ENCODE data around the gene RWDD3.

Gene RWDD3

GRCh38 chr1:95262913-95263312, 28.9 kb downstream of the RWDD3 start:
- DNase-seq (ENCODE audit: insufficient read length, low spot score), result no peak

GRCh38 chr1:95263450-95263849, 29.4 kb downstream of the RWDD3 start:
- FAIRE-seq (no peak), DNase-seq (ENCODE audit: insufficient read length, low spot score) (no peak)
- no peak for TF ChIP-seq POLR2A (IDR thresholded peaks at IDR 0.05; ENCODE audit: low read depth, low read length)
- TF ChIP-seq SPI1 (IDR thresholded peaks at IDR 0.05; ENCODE audit: low read depth, low read length), result no peak
- TF ChIP-seq PAX5 (IDR thresholded peaks at IDR 0.05; ENCODE audit: insufficient read depth, low read length, severe bottlenecking), result no peak
- no peak for TF ChIP-seq TAF1 (IDR thresholded peaks at IDR 0.05; ENCODE audit: low read depth, low read length)
- TF ChIP-seq POU2F2 (IDR thresholded peaks at IDR 0.05; ENCODE audit: low read depth, low read length), result no peak
- no peak for TF ChIP-seq POLR2AphosphoS5 (IDR thresholded peaks at IDR 0.05; ENCODE audit: low read depth, low read length)

More at GRCh38 chr1:95262913-95263312, 28.9 kb downstream of the RWDD3 start:
- no peak for TF ChIP-seq POU2F2 (IDR thresholded peaks at IDR 0.05; ENCODE audit: low read depth, low read length)
- no peak for TF ChIP-seq POLR2AphosphoS5 (IDR thresholded peaks at IDR 0.05; ENCODE audit: low read depth, low read length)
- no peak for TF ChIP-seq POLR2A (IDR thresholded peaks at IDR 0.05; ENCODE audit: low read depth, low read length)
- TF ChIP-seq SPI1 (IDR thresholded peaks at IDR 0.05; ENCODE audit: low read depth, low read length), result no peak
- TF ChIP-seq PAX5 (IDR thresholded peaks at IDR 0.05; ENCODE audit: insufficient read depth, low read length, severe bottlenecking), result no peak
- no peak for TF ChIP-seq TAF1 (IDR thresholded peaks at IDR 0.05; ENCODE audit: low read depth, low read length)
- FAIRE-seq, result no peak

GRCh38 chr1:95265106-95265505, 31.1 kb downstream of the RWDD3 start:
- no peak for TF ChIP-seq POU2F2 (IDR thresholded peaks at IDR 0.05; ENCODE audit: low read depth, low read length)
- TF ChIP-seq TAF1 (IDR thresholded peaks at IDR 0.05; ENCODE audit: low read depth, low read length), result no peak
- TF ChIP-seq SPI1 (IDR thresholded peaks at IDR 0.05; ENCODE audit: low read depth, low read length), result no peak
- no peak for TF ChIP-seq POLR2AphosphoS5 (IDR thresholded peaks at IDR 0.05; ENCODE audit: low read depth, low read length)
- TF ChIP-seq POLR2A (IDR thresholded peaks at IDR 0.05; ENCODE audit: low read depth, low read length), result no peak
- no peak for TF ChIP-seq PAX5 (IDR thresholded peaks at IDR 0.05; ENCODE audit: insufficient read depth, low read length, severe bottlenecking)
- DNase-seq (ENCODE audit: insufficient read length, low spot score), result no peak
- FAIRE-seq, result no peak

- TF ChIP-seq PAX5 (IDR thresholded peaks at IDR 0.05; ENCODE audit: insufficient read depth, low read length, severe bottlenecking), result no peak
- TF ChIP-seq POLR2AphosphoS5 (IDR thresholded peaks at IDR 0.05; ENCODE audit: low read depth, low read length), result no peak
- no peak for TF ChIP-seq POU2F2 (IDR thresholded peaks at IDR 0.05; ENCODE audit: low read depth, low read length)
- TF ChIP-seq SPI1 (IDR thresholded peaks at IDR 0.05; ENCODE audit: low read depth, low read length), result no peak
- TF ChIP-seq POLR2A (IDR thresholded peaks at IDR 0.05; ENCODE audit: low read depth, low read length), result no peak
- TF ChIP-seq TAF1 (IDR thresholded peaks at IDR 0.05; ENCODE audit: low read depth, low read length), result no peak
- FAIRE-seq, result no peak
Measured at GRCh38 chr1:95276429-95276828, 42.4 kb downstream of the RWDD3 start.

GRCh38 chr1:95278173-95279006, 44.4 kb downstream of the RWDD3 start:
- DNase-seq (ENCODE audit: insufficient read length, low spot score) (no peak), FAIRE-seq (no peak)

More at GRCh38 chr1:95276429-95276828, 42.4 kb downstream of the RWDD3 start:
- DNase-seq (ENCODE audit: insufficient read length, low spot score), result no peak

GRCh38 chr1:95281781-95282517, 47.9 kb downstream of the RWDD3 start:
- no peak for TF ChIP-seq POLR2A (IDR thresholded peaks at IDR 0.05; ENCODE audit: low read depth, low read length)
- TF ChIP-seq POU2F2 (IDR thresholded peaks at IDR 0.05; ENCODE audit: low read depth, low read length), result no peak
- no peak for TF ChIP-seq TAF1 (IDR thresholded peaks at IDR 0.05; ENCODE audit: low read depth, low read length)
- no peak for TF ChIP-seq PAX5 (IDR thresholded peaks at IDR 0.05; ENCODE audit: insufficient read depth, low read length, severe bottlenecking)
- TF ChIP-seq SPI1 (IDR thresholded peaks at IDR 0.05; ENCODE audit: low read depth, low read length), result no peak
- no peak for TF ChIP-seq POLR2AphosphoS5 (IDR thresholded peaks at IDR 0.05; ENCODE audit: low read depth, low read length)
- FAIRE-seq (no peak), DNase-seq (ENCODE audit: insufficient read length, low spot score) (no peak)

More at GRCh38 chr1:95278173-95279006, 44.4 kb downstream of the RWDD3 start:
- TF ChIP-seq SPI1 (IDR thresholded peaks at IDR 0.05; ENCODE audit: low read depth, low read length) (no peak), PAX5 (IDR thresholded peaks at IDR 0.05; ENCODE audit: insufficient read depth, low read length, severe bottlenecking) (no peak), TAF1 (IDR thresholded peaks at IDR 0.05; ENCODE audit: low read depth, low read length) (no peak), POLR2AphosphoS5 (IDR thresholded peaks at IDR 0.05; ENCODE audit: low read depth, low read length) (no peak), POLR2A (IDR thresholded peaks at IDR 0.05; ENCODE audit: low read depth, low read length) (no peak), POU2F2 (IDR thresholded peaks at IDR 0.05; ENCODE audit: low read depth, low read length) (no peak)

GRCh38 chr1:95282518-95282895, 48.5 kb downstream of the RWDD3 start:
- TF ChIP-seq TAF1 (IDR thresholded peaks at IDR 0.05; ENCODE audit: low read depth, low read length), result no peak
- TF ChIP-seq PAX5 (IDR thresholded peaks at IDR 0.05; ENCODE audit: insufficient read depth, low read length, severe bottlenecking), result no peak
- TF ChIP-seq POLR2A (IDR thresholded peaks at IDR 0.05; ENCODE audit: low read depth, low read length), result no peak
- no peak for TF ChIP-seq SPI1 (IDR thresholded peaks at IDR 0.05; ENCODE audit: low read depth, low read length)
- no peak for TF ChIP-seq POLR2AphosphoS5 (IDR thresholded peaks at IDR 0.05; ENCODE audit: low read depth, low read length)
- no peak for TF ChIP-seq POU2F2 (IDR thresholded peaks at IDR 0.05; ENCODE audit: low read depth, low read length)
- FAIRE-seq, result no peak
- DNase-seq (ENCODE audit: insufficient read length, low spot score), result no peak

- TF ChIP-seq PAX5 (IDR thresholded peaks at IDR 0.05; ENCODE audit: insufficient read depth, low read length, severe bottlenecking), result no peak
- TF ChIP-seq POLR2AphosphoS5 (IDR thresholded peaks at IDR 0.05; ENCODE audit: low read depth, low read length), result no peak
- no peak for TF ChIP-seq TAF1 (IDR thresholded peaks at IDR 0.05; ENCODE audit: low read depth, low read length)
- TF ChIP-seq SPI1 (IDR thresholded peaks at IDR 0.05; ENCODE audit: low read depth, low read length), result no peak
- TF ChIP-seq POU2F2 (IDR thresholded peaks at IDR 0.05; ENCODE audit: low read depth, low read length), result no peak
- no peak for TF ChIP-seq POLR2A (IDR thresholded peaks at IDR 0.05; ENCODE audit: low read depth, low read length)
- DNase-seq (ENCODE audit: insufficient read length, low spot score) (no peak), FAIRE-seq (no peak)
Measured at GRCh38 chr1:95284420-95284819, 50.4 kb downstream of the RWDD3 start.

- DNase-seq (ENCODE audit: insufficient read length, low spot score) (no peak), FAIRE-seq (no peak)
- TF ChIP-seq POLR2AphosphoS5 (IDR thresholded peaks at IDR 0.05; ENCODE audit: low read depth, low read length) (no peak), PAX5 (IDR thresholded peaks at IDR 0.05; ENCODE audit: insufficient read depth, low read length, severe bottlenecking) (no peak)
Measured at GRCh38 chr1:95286479-95286878, 52.5 kb downstream of the RWDD3 start.

Data from GM12891 (cell line).